ENCODE results near the gene AQP12A.

AQP12A gene

DNA sequence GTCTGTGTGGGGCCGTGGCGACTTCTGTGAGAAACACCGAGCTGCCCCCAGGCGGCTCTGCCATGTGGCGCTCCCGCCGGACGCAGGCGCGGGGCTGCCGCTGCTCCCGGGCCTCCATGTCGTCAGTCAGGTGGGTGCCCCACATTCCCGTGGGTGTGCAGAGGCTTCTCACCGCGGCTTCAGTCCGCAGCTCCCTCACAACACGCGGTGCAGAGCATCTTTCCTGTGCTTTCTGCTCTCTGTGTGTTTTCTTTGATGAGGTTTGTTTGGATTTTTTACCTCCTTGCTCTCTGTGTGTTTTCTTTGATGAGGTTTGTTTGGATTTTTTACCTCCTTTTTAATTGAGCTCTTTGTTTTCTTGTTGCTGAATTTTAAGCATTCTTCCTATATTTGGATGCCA is 13.0 kb downstream of the AQP12A start:
- DNase-seq (ENCODE audit: low read depth in 3 of 3, low spot score in 1 of 3): no peak

GRCh38 chr2:240705204-240705791 is 13.6 kb downstream of the AQP12A start:
- DNase-seq (ENCODE audit: low read depth in 3 of 3, low spot score in 1 of 3): no peak

DNA sequence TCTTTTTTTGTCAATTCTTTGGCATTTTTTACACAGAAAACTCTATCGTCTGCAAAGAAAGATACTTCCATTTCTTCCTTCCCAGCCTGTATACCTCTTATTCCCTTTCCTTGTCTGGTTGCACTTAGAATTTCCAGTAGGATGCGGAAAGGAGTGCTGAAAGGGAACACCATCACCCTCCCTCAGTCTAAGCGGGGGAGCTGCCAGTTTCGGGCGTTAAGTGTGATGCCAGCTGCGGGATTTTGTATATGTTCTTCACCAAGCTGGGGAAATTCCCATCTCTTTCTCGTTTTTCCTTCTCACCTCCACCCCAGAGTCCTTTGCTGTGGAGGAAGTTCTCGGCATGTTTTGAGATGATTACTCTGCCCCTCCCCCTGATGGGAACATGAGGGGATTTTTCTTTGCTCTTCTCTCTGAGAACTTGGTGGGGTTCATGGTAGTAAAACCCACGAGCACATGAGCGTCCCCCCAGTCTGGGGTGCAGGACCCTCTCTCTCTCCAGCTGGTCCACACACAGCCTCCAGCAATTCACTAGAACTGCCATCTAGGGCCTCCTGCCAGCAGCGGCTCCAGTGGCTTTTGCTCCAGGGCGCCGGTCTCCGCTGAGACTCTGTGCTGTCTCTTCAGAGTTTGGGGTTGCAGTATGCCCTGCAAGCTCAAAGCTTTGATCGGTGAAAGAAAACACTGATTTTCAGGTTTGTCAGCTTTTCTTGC is 15.5 kb downstream of the AQP12A start:
- no peak for DNase-seq (ENCODE audit: low read depth in 3 of 3, low spot score in 1 of 3)

GRCh38 chr2:240707821-240708220 is 16.2 kb downstream of the AQP12A start:
- DNase-seq (ENCODE audit: low read depth in 3 of 3, low spot score in 1 of 3): no peak

- DNase-seq (ENCODE audit: low read depth in 3 of 3, low spot score in 1 of 3): no peak
These were observed 16.8 kb downstream of the AQP12A start for GRCh38 chr2:240708457-240708856.

GRCh38 chr2:240711296-240711695 is 19.6 kb downstream of the AQP12A start:
- DNase-seq (ENCODE audit: low read depth in 3 of 3, low spot score in 1 of 3): no peak

- no peak for DNase-seq (ENCODE audit: low read depth in 3 of 3, low spot score in 1 of 3)
These were observed 20.0 kb downstream of the AQP12A start for GRCh38 chr2:240711701-240712100.

DNA sequence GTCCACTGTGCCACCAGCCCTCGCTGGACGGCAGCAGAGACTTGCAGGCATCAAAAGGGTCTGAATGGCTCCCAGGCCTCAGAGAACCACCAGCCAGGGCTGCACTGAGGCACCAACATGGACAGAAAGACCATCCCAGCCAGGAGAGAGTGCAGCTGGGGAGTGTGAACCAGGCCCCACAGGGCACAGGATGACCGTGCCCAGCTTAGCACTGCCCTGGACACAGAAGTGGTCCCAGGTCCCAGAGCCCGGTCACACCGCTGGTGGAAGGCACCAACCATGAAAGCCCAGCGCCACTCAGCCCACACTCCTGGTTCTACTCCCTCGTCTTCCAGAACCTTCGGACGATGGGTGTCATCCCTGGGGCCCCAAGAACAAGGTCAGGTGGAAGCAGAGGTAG is 20.5 kb downstream of the AQP12A start:
- DNase-seq (ENCODE audit: low read depth in 3 of 3, low spot score in 1 of 3): no peak

- DNase-seq (ENCODE audit: low read depth in 3 of 3, low spot score in 1 of 3): no peak
These were observed 21.6 kb downstream of the AQP12A start for GRCh38 chr2:240713071-240713927.

- DNase-seq (ENCODE audit: low read depth in 3 of 3, low spot score in 1 of 3): no peak
These were observed 22.5 kb downstream of the AQP12A start for GRCh38 chr2:240713928-240714746.

DNA sequence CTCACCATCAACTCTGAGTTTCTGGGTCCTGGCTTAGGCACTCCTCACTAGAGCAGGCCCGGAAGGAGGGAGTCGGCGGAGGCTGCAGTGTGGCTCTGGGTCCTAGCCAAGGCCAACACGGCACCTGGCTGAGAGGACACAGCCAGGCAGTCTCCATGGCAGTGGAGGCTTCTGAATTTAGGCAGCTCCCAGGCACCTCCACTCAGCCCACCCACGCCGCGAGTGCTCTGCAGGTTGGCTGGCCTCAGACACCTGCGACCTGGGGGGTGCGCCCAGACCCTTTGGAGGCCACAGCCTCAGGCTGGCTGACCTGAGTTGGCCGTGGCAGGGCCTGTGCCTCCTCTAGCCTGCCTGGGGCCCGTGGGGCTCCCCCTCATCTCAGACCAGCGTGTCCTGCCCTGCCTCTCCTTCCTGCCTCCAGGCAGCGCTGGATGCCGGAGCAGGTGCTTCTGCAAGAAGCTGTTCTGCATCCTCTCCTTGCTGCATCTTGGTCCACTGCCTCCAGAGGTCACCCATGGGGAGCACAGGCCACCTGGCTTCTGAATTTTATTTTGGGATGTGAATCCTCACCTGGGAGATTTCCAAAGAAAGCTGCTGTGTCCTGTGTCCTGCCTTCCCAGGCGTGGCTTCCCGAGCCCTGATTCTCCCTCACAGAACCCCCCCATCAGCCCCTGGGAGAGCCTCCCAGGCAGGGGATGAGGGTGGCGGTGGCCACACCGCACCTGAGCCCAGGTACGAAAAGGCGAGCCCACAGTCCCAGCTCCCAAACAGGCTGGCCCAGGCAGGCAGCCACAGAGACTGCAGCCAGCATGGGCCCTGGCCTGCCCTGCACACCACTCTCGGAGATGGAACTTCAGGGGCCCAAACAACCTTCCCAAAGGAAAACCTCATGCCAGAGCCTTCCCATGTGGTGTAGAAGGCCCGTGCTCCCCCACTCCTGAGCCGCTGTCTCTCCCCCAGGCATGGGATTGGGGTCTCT is 23.4 kb downstream of the AQP12A start:
- no peak for DNase-seq (ENCODE audit: low read depth in 3 of 3, low spot score in 1 of 3)

GRCh38 chr2:240716130-240716798 is 24.6 kb downstream of the AQP12A start:
- no peak for DNase-seq (ENCODE audit: low read depth in 3 of 3, low spot score in 1 of 3)

DNA sequence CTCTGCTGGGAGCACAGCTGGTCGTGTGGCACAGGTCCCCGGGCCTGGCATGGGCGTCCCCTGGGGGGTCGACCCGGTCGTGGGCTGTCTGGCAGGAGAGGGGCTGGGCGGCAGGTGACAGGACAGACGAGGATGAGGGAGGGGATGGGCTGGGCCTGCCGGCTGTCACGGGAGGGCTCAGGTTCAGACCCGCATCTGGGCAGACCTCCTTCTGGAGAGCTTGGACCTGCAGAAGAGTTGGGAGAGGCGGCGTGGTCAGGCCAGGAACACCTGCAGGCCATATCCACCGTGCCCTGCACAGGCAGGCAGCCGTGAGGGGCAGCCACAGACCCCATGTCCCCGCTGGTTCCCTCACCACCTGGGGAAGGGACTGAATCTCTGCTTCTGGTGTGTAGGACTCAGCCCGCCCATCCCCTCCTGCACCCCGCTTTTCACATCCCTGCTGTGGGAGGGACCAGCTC is 25.5 kb downstream of the AQP12A start:
- no peak for DNase-seq (ENCODE audit: low read depth in 3 of 3, low spot score in 1 of 3)

GRCh38 chr2:240717681-240718581 is 26.3 kb downstream of the AQP12A start:
- no peak for DNase-seq (ENCODE audit: low read depth in 3 of 3, low spot score in 1 of 3)

GRCh38 chr2:240718896-240719490 is 27.3 kb downstream of the AQP12A start:
- DNase-seq (ENCODE audit: low read depth in 3 of 3, low spot score in 1 of 3): no peak

DNA sequence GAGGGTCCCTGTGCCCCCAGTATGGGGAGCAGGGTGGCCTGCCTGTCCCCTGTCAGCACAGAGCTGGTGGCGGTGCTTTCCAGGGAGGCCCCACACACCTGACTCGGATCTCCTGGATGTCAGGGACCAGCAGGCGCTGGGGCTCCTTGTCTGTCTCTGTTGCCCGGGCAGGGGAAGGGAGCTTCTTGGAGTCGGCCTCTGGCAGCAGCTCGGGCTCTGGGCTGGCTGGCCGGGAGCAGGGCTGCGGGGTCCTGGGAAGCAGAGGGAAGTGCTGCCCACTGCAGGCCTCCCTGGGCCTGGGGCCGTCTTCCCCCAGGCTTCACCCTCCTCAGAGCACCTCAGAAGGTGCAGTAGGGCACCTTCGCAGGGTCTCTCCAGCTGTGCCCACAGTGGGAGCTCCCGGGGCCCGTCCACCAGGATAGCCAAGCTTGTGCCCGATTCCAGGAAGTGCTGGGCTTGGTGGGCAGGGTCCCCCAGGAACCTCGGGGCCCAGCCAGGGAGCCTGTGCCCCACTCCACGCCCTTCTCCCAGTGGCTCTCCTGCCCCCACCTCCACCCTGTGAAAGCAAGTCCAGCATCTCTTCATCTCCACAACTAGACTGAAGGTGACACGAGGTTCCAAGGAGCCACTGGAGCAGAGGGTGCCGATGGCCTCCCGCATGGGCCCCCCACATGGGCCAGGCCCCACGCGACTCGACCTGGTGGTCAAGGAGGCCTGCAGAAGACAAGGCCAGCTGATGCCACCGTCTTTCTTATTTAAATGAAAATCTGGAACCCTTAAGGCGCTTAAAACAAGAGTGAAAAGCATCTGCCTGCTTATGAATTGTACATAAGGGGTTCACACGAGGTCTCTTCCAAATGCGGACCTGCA is 28.2 kb downstream of the AQP12A start:
- no peak for DNase-seq (ENCODE audit: low read depth in 3 of 3, low spot score in 1 of 3)

Measured in stimulated activated CD4-positive, alpha-beta T cell treated with anti-CD3 and anti-CD28 coated beads, TNF-alpha, amount 100 ng/mL, for 1 hour (primary cell).